ENCODE data around the gene FRMD4A. TPM values are rescaled to one million over a fixed set of nuclear protein-coding genes. Genes with fewer than 3 reads are reported as not detected.

The FRMD4A gene
- total RNA-seq, 1 experiment from 2014 or later: 18.3 TPM

GRCh38 chr10:14014423-14014822, 316.3 kb downstream of the FRMD4A start:
- no peaks in the 10 kb centered on the region for H3K79me2 ChIP-seq (ENCODE audit: low read depth)
- no peaks in the 10 kb centered on the region for H3K9me3 ChIP-seq (ENCODE audit: insufficient read depth, low read depth)
- TF ChIP-seq EZH2 (IDR thresholded peaks at IDR 0.05; ENCODE audit: low read depth) (no peak), CTCF (conservative IDR thresholded peaks at IDR 0.05) (no peak)
- no peaks in the 10 kb centered on the region for H4K20me1 ChIP-seq (ENCODE audit: insufficient read depth)
- no peak overlapping the region for H2AFZ ChIP-seq
- intact Hi-C loops (cut with micrococcal nuclease; ENCODE audit: unreplicated experiment): no loop called here
- POLR2A ChIA-PET (ENCODE audit: unreplicated experiment): no interaction called here
- CTCF ChIA-PET: interaction anchor here (0.5 to 0.6 kb wide), 2 partner anchors 19 to 401 kb away, joined by 3 to 4 read pairs; no protein-coding TSS in a partner anchor
- no peaks in the 10 kb centered on the region for H3K36me3 ChIP-seq (ENCODE audit: low read depth)
- no peak overlapping the region for H3K4me3 ChIP-seq
- no TSS peak for BruUV-seq (replicated peaks)
- H3K4me2 ChIP-seq: no peak overlapping the region
- H3K9me2 ChIP-seq (ENCODE audit: insufficient read depth): no peaks in the 10 kb centered on the region
- DNase-seq: no peak
- H3F3A ChIP-seq (ENCODE audit: insufficient read depth, low read depth): no peaks in the 10 kb centered on the region
- no peaks in the 10 kb centered on the region for H3K27me3 ChIP-seq (ENCODE audit: insufficient read depth, low read depth)
- no peak overlapping the region for H3K27ac ChIP-seq
- peaks cover 6% of the 10 kb centered on the region; the same call in 1 of the 2 replicates for H3K4me1 ChIP-seq (replicated peaks; ENCODE audit: insufficient read depth)

- no peak for DNase-seq
- no peak overlapping the region for H3K4me2 ChIP-seq
- no peaks in the 10 kb centered on the region for H3F3A ChIP-seq (ENCODE audit: insufficient read depth, low read depth)
- no peaks in the 10 kb centered on the region for H3K9me3 ChIP-seq (ENCODE audit: insufficient read depth, low read depth)
- H3K27me3 ChIP-seq (ENCODE audit: insufficient read depth, low read depth): no peaks in the 10 kb centered on the region
- H3K27ac ChIP-seq: no peak overlapping the region
- H3K36me3 ChIP-seq (ENCODE audit: low read depth): no peaks in the 10 kb centered on the region
- no peak overlapping the region for H3K4me3 ChIP-seq
- no peak overlapping the region for H2AFZ ChIP-seq
- no peaks in the 10 kb centered on the region for H3K9me2 ChIP-seq (ENCODE audit: insufficient read depth)
- H4K20me1 ChIP-seq (ENCODE audit: insufficient read depth): no peaks in the 10 kb centered on the region
- TF ChIP-seq EZH2 (IDR thresholded peaks at IDR 0.05; ENCODE audit: low read depth) (no peak), CTCF (conservative IDR thresholded peaks at IDR 0.05) (no peak)
- CTCF ChIA-PET: no interaction called here
- H3K4me1 ChIP-seq (replicated peaks; ENCODE audit: insufficient read depth): peaks cover 6% of the 10 kb centered on the region
- no TSS peak for BruUV-seq (replicated peaks)
- intact Hi-C loops (cut with micrococcal nuclease; ENCODE audit: unreplicated experiment): no loop called here
- H3K79me2 ChIP-seq (ENCODE audit: low read depth): no peaks in the 10 kb centered on the region
- POLR2A ChIA-PET (ENCODE audit: unreplicated experiment): no interaction called here
Measured at GRCh38 chr10:14010769-14011574, 319.8 kb downstream of the FRMD4A start.

GRCh38 chr10:14010101-14010558, 320.6 kb downstream of the FRMD4A start:
- H3K4me1 ChIP-seq (replicated peaks; ENCODE audit: insufficient read depth): peaks cover 6% of the 10 kb centered on the region
- no peak for DNase-seq
- BruUV-seq (replicated peaks): no TSS peak
- TF ChIP-seq CTCF (conservative IDR thresholded peaks at IDR 0.05) (no peak), EZH2 (IDR thresholded peaks at IDR 0.05; ENCODE audit: low read depth) (no peak)
- H3K9me2 ChIP-seq (ENCODE audit: insufficient read depth): no peaks in the 10 kb centered on the region
- H3K79me2 ChIP-seq (ENCODE audit: low read depth): no peaks in the 10 kb centered on the region
- H3K27me3 ChIP-seq (ENCODE audit: insufficient read depth, low read depth): no peaks in the 10 kb centered on the region
- ChIA-PET POLR2A (ENCODE audit: unreplicated experiment) (no interaction called here), CTCF (no interaction called here)
- H3K4me3 ChIP-seq: peak overlapping the region; percentile 43; the same call in 1 of the 2 replicates
- H3K9me3 ChIP-seq (ENCODE audit: insufficient read depth, low read depth): no peaks in the 10 kb centered on the region
- peak overlapping the region; percentile 34; the same call in 1 of the 2 replicates for H2AFZ ChIP-seq
- no peaks in the 10 kb centered on the region for H3F3A ChIP-seq (ENCODE audit: insufficient read depth, low read depth)
- no peaks in the 10 kb centered on the region for H3K36me3 ChIP-seq (ENCODE audit: low read depth)
- peak overlapping the region; percentile 76 for H3K4me2 ChIP-seq
- H4K20me1 ChIP-seq (ENCODE audit: insufficient read depth): no peaks in the 10 kb centered on the region
- intact Hi-C loops (cut with micrococcal nuclease; ENCODE audit: unreplicated experiment): no loop called here
- H3K27ac ChIP-seq: no peak overlapping the region
